ENCODE data around the gene PDCD11. TPM values are rescaled to one million over a fixed set of nuclear protein-coding genes. Genes with fewer than 3 reads are reported as not detected.

The PDCD11 gene
- total RNA-seq, 2 donors from 2014 or later: 13.0 to 32.0 TPM

GRCh38 chr10:103396789-103397087, 312 bp downstream of the PDCD11 start:
- Histone ChIP-seq H3K9me3 (no peaks in the 10 kb centered on the region), H3K27me3 (no peaks in the 10 kb centered on the region), H3K4me1 (peaks cover 43% of the 10 kb centered on the region), H3K4me3 (peak overlapping the region; percentile 61 to 82), H3K27ac (peak overlapping the region; percentile 54 to 91 (median 74)), H3K36me3 (replicated peaks in 1 of 2; ENCODE audit: insufficient read depth in 1 of 2, low read depth in 2 of 2) (peaks cover 0 to 8% of the 10 kb centered on the region in 2 donors)
- no peak for ATAC-seq
- 0 to 1% methylated on average over 4 to 8 of the region's 8 CpGs for WGBS, 2 donors
- DNase-seq: no peak
- intact Hi-C loops (cut with DNase I): no loop called here
- TF ChIP-seq, protein P1, sequence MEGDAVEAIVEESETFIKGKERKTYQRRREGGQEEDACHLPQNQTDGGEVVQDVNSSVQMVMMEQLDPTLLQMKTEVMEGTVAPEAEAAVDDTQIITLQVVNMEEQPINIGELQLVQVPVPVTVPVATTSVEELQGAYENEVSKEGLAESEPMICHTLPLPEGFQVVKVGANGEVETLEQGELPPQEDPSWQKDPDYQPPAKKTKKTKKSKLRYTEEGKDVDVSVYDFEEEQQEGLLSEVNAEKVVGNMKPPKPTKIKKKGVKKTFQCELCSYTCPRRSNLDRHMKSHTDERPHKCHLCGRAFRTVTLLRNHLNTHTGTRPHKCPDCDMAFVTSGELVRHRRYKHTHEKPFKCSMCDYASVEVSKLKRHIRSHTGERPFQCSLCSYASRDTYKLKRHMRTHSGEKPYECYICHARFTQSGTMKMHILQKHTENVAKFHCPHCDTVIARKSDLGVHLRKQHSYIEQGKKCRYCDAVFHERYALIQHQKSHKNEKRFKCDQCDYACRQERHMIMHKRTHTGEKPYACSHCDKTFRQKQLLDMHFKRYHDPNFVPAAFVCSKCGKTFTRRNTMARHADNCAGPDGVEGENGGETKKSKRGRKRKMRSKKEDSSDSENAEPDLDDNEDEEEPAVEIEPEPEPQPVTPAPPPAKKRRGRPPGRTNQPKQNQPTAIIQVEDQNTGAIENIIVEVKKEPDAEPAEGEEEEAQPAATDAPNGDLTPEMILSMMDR (IDR thresholded peaks at IDR 0.05): no peak
- no peak for TF ChIP-seq POLR2A (IDR thresholded peaks at IDR 0.05)

DNA sequence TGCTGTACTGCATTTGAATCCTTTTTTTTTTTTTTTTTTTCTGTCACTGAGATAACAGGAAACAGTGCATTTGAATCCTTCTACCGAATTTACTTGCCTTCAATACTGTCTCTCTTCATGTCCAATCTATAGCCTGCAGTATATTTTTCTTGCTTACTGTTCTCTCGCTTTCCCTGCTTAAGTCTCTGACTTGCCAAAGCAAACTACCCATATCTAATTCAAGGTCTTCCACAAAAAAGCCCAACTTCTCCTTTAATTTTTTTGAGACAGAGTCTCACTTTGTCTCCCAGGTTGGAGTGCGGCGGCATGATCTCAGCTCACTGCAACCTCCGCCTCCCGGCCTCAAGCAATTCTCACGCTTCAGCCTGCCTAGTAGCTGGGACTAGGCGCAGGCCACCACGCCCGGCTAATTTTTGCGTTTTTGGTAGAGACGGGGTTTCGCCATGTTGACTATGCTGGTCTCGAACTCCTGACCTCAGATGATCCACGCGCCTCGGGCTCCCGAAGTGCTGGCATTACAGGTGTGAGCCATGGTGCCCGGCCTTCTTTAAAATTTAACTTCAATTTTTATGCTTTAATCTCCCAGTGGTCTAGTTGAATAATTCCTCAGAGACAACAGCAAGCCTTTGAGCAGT, 882 bp downstream of the PDCD11 start:
- WGBS, 2 donors: 25 to 26% methylated on average over 18 to 19 of the region's 19 CpGs
- peak in 3 of 4 donors; percentile 8 to 27 (median 19) for DNase-seq
- Histone ChIP-seq H3K9me3 (no peaks in the 10 kb centered on the region), H3K27me3 (no peaks in the 10 kb centered on the region), H3K27ac (no peak overlapping the region), H3K36me3 (replicated peaks in 1 of 2; ENCODE audit: insufficient read depth in 1 of 2, low read depth in 2 of 2) (peaks cover 0 to 10% of the 10 kb centered on the region in 2 donors), H3K4me3 (peak overlapping the region; percentile 61 to 82), H3K4me1 (peaks cover 43% of the 10 kb centered on the region)
- intact Hi-C loops (cut with DNase I): no loop called here
- no peak for ATAC-seq
- no peak for TF ChIP-seq POLR2A (IDR thresholded peaks at IDR 0.05)
- TF ChIP-seq, protein P1 (IDR thresholded peaks at IDR 0.05): no peak

- peaks cover 13 to 53% of the 10 kb centered on the region in 2 donors for H3K36me3 ChIP-seq (replicated peaks in 1 of 2; ENCODE audit: insufficient read depth in 1 of 2, low read depth in 2 of 2)
- no peak for TF ChIP-seq POLR2A (IDR thresholded peaks at IDR 0.05)
- TF ChIP-seq, protein P1 (IDR thresholded peaks at IDR 0.05): no peak
- intact Hi-C loops (cut with DNase I): loop anchor here (10.0 kb wide), 1 partner anchor 181 kb away; no protein-coding TSS in a partner anchor
- H3K9me3 ChIP-seq: no peaks in the 10 kb centered on the region
- 58 to 80% methylated on average over 2 of the region's 2 CpGs for WGBS, 2 donors
- no peak overlapping the region for H3K4me3 ChIP-seq
- H3K27ac ChIP-seq: no peak overlapping the region
- no peaks in the 10 kb centered on the region for H3K4me1 ChIP-seq
- no peaks in the 10 kb centered on the region for H3K27me3 ChIP-seq
- ATAC-seq (no peak), DNase-seq (no peak)
Observed at GRCh38 chr10:103413564-103413963, 17.1 kb downstream of the PDCD11 start.

- intact Hi-C loops (cut with DNase I): loop anchor here (10.0 kb wide), 1 partner anchor 179 kb away; no protein-coding TSS in a partner anchor
- DNase-seq: no peak
- no peak for TF ChIP-seq POLR2A (IDR thresholded peaks at IDR 0.05)
- TF ChIP-seq, protein P1 (IDR thresholded peaks at IDR 0.05): no peak
- no peak overlapping the region for H3K27ac ChIP-seq
- H3K36me3 ChIP-seq (replicated peaks in 1 of 2; ENCODE audit: insufficient read depth in 1 of 2, low read depth in 2 of 2): peaks cover 13 to 59% of the 10 kb centered on the region in 2 donors
- 62 to 71% methylated on average over 8 of the region's 8 CpGs for WGBS, 2 donors
- no peak overlapping the region for H3K4me3 ChIP-seq
- no peaks in the 10 kb centered on the region for H3K4me1 ChIP-seq
- H3K27me3 ChIP-seq: no peaks in the 10 kb centered on the region
- no peak for ATAC-seq
- no peaks in the 10 kb centered on the region for H3K9me3 ChIP-seq
Observed at GRCh38 chr10:103415581-103415980, 19.2 kb downstream of the PDCD11 start.
